ENCODE results near the gene GNGT1. TPM values are rescaled to one million over a fixed set of nuclear protein-coding genes. Genes with fewer than 3 reads are reported as not detected.
A peak's percentile ranks its signal among the peaks of the same experiment; 100 is the strongest.

The GNGT1 gene
- total RNA-seq, 1 experiment from 2014 or later: not detected

GRCh38 chr7:93920496-93921182, 14.3 kb downstream of the GNGT1 start:
- Histone ChIP-seq H3K27ac (ENCODE audit: low read depth, low read length, poor library complexity, severe bottlenecking) (peak overlapping the region; percentile 91), H3K27me3 (replicated peaks; ENCODE audit: insufficient read depth, low read depth, low read length, poor library complexity) (no peaks in the 10 kb centered on the region), H3K4me3 (ENCODE audit: low read depth, low read length, poor library complexity, severe bottlenecking) (no peak overlapping the region), H3K36me3 (ENCODE audit: insufficient read depth, low read length, poor library complexity, severe bottlenecking) (no peaks in the 10 kb centered on the region), H3K9me3 (ENCODE audit: low read depth, low read length, poor library complexity, severe bottlenecking) (no peaks in the 10 kb centered on the region), H3K4me1 (ENCODE audit: insufficient read depth, low read length, poor library complexity, severe bottlenecking) (peaks cover 26% of the 10 kb centered on the region)
- intact Hi-C loops (cut with micrococcal nuclease; ENCODE audit: unreplicated experiment): no loop called here
- CTCF ChIA-PET: interaction anchor here (0.6 to 0.7 kb wide), 2 partner anchors 18 to 293 kb away, joined by 3 to 5 read pairs; no protein-coding TSS in a partner anchor
- TF ChIP-seq CTCF (conservative IDR thresholded peaks at IDR 0.05; ENCODE audit: low read depth, low read length) (no peak), EZH2 (IDR thresholded peaks at IDR 0.05; ENCODE audit: borderline replicate concordance, low read depth, low read length, poor library complexity, severe bottlenecking) (no peak)
- no TSS peak for BruUV-seq (replicated peaks)
- DNase-seq (ENCODE audit: low spot score): no peak
- POLR2A ChIA-PET (ENCODE audit: low non-redundant PET): no interaction called here

GRCh38 chr7:93921186-93921585, 14.8 kb downstream of the GNGT1 start:
- Histone ChIP-seq H3K4me1 (ENCODE audit: insufficient read depth, low read length, poor library complexity, severe bottlenecking) (peaks cover 26% of the 10 kb centered on the region), H3K27ac (ENCODE audit: low read depth, low read length, poor library complexity, severe bottlenecking) (peak overlapping the region; percentile 91), H3K27me3 (replicated peaks; ENCODE audit: insufficient read depth, low read depth, low read length, poor library complexity) (no peaks in the 10 kb centered on the region), H3K9me3 (ENCODE audit: low read depth, low read length, poor library complexity, severe bottlenecking) (no peaks in the 10 kb centered on the region), H3K4me3 (ENCODE audit: low read depth, low read length, poor library complexity, severe bottlenecking) (peak overlapping the region; percentile 57), H3K36me3 (ENCODE audit: insufficient read depth, low read length, poor library complexity, severe bottlenecking) (peaks cover 2% of the 10 kb centered on the region)
- intact Hi-C loops (cut with micrococcal nuclease; ENCODE audit: unreplicated experiment): no loop called here
- ChIA-PET CTCF (interaction anchor here (0.6 to 0.7 kb wide), 2 partner anchors 18 to 293 kb away, joined by 3 to 5 read pairs; no protein-coding TSS in a partner anchor), POLR2A (ENCODE audit: low non-redundant PET) (no interaction called here)
- no peak for DNase-seq (ENCODE audit: low spot score)
- no TSS peak for BruUV-seq (replicated peaks)
- TF ChIP-seq EZH2 (IDR thresholded peaks at IDR 0.05; ENCODE audit: borderline replicate concordance, low read depth, low read length, poor library complexity, severe bottlenecking): no peak
- no peak for TF ChIP-seq CTCF (conservative IDR thresholded peaks at IDR 0.05; ENCODE audit: low read depth, low read length)

DNA sequence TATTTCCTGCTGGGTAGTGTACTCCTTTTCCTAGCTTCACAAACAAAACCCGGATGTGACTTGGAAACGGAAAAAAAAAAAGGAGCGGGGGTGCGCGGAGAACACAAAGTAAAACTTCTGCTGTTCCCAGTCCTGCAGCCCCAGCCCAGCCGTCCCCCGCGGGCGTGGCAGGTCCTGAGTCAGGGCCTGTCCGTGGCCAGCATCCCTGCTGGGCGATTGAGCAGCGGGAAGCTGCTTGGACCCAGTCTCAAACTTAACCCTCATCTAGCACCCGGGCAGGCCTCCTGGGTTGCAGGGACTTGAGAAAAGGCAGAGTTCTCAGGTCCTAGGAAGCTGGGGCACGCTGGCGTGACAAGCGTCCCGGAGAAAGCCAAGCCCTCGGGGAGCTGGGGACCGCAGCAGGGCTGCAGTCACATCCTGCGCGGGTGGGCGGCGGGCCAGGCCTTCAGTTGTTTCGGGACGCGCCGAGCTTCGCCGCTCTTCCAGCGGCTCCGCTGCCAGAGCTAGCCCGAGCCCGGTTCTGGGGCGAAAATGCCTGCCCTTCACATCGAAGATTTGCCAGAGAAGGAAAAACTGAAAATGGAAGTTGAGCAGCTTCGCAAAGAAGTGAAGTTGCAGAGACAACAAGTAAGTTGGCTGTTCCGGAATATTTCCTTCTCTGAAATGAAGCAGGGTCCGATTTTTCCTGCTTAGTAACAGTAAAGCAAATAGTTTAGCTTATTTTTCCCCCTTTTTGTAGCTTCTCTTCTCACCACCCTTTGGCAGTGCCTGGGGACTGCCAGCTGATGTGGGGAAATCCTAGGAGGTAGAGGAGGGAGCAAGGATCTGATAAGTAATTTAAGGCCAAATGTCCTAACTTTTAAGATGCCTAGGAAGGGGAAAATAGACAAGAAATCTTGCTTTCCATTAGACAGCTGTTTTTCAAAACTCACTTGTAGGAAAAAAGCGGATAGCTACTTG, 15.5 kb downstream of the GNGT1 start, which contains the start of gene GNG11:
Gene GNG11 (plus strand): TSS at position 129 of the 960 bp plus-strand sequence. CDS start 403 bp downstream, at position 532.
- Histone ChIP-seq H3K27ac (ENCODE audit: low read depth, low read length, poor library complexity, severe bottlenecking) (peak within 1 kb of the TSS; percentile 91), H3K27me3 (replicated peaks; ENCODE audit: insufficient read depth, low read depth, low read length, poor library complexity) (no peaks in the 10 kb centered on the region), H3K9me3 (ENCODE audit: low read depth, low read length, poor library complexity, severe bottlenecking) (no peaks in the 10 kb centered on the region), H3K4me3 (ENCODE audit: low read depth, low read length, poor library complexity, severe bottlenecking) (peak within 1 kb of the TSS; percentile 57), H3K36me3 (ENCODE audit: insufficient read depth, low read length, poor library complexity, severe bottlenecking) (peaks cover 3% of the 10 kb centered on the region), H3K4me1 (ENCODE audit: insufficient read depth, low read length, poor library complexity, severe bottlenecking) (peaks cover 26% of the 10 kb centered on the region)
- BruUV-seq (replicated peaks): no TSS peak
- TF ChIP-seq EZH2 (IDR thresholded peaks at IDR 0.05; ENCODE audit: borderline replicate concordance, low read depth, low read length, poor library complexity, severe bottlenecking) (no peak), CTCF (conservative IDR thresholded peaks at IDR 0.05; ENCODE audit: low read depth, low read length) (no peak)
- intact Hi-C loops (cut with micrococcal nuclease; ENCODE audit: unreplicated experiment): no loop called here
- POLR2A ChIA-PET (ENCODE audit: low non-redundant PET): interaction anchor here (0.6 kb wide), 1 partner anchor 43 kb away, joined by 3 read pairs; no protein-coding TSS in a partner anchor
- CTCF ChIA-PET: interaction anchor here (0.6 to 0.7 kb wide), 2 partner anchors 19 to 292 kb away, joined by 3 to 5 read pairs; no protein-coding TSS in a partner anchor
- DNase-seq (ENCODE audit: low spot score): peak; percentile 91

All from A673 (cell line).